ENCODE results near the gene SH2D4B.

- no peak for TF ChIP-seq POLR2AphosphoS5 (IDR thresholded peaks at IDR 0.05; ENCODE audit: low read depth, low read length)
- no peak for TF ChIP-seq POLR2A (IDR thresholded peaks at IDR 0.05; ENCODE audit: low read depth, low read length)
These were observed 5.1 kb downstream of the SH2D4B start for GRCh38 chr10:80542652-80543318.
